C4-2B (cell line): ENCODE results near the gene GLYATL3.

Experiments used
- CTCF ChIP-seq: fragments of 450-650 bp; conservative IDR thresholded peaks from 2 replicates; pipeline ENCODE4 v1.5.1; 2017; ENCODE audit warnings: mild to moderate bottlenecking
- ZFX ChIP-seq: fragments of 450-650 bp; IDR thresholded peaks from 2 replicates; pipeline ENCODE4 v1.6.1; 2017

GRCh38 chr6:49509342-49509741 is 9.6 kb downstream of the GLYATL3 start:
- TF ChIP-seq CTCF = no peak
- TF ChIP-seq ZFX = no peak
